ENCODE measurements around the gene ALK. TPM values are rescaled to one million over a fixed set of nuclear protein-coding genes. Genes with fewer than 3 reads are reported as not detected.
A peak's percentile ranks its signal among the peaks of the same experiment; 100 is the strongest.

ALK gene
- total RNA-seq, 6 donors from 2014 or later = 0.17 to 2.1 (median 0.35) TPM

GRCh38 chr2:29480426-29480825, 441.0 kb downstream of the ALK start:
- H3K27me3 ChIP-seq = no peaks in the 10 kb centered on the region
- no peaks in the 10 kb centered on the region for H3K9me3 ChIP-seq
- no peaks in the 10 kb centered on the region for H3K4me1 ChIP-seq
- H3K27ac ChIP-seq = no peak overlapping the region
- H3K36me3 ChIP-seq = no peaks in the 10 kb centered on the region
- 39 to 45% methylated on average over 4 of the region's 4 CpGs for WGBS, 2 donors
- ATAC-seq (ENCODE audit: low FRiP score in 2 of 2) (peak in 1 of 2 donors; percentile 49), DNase-seq (peak; percentile 30 to 42)
- no peak for TF ChIP-seq POLR2A (IDR thresholded peaks at IDR 0.05)
- TF ChIP-seq EP300 (IDR thresholded peaks at IDR 0.05) = no peak
- no peak for TF ChIP-seq POLR2AphosphoS5 (IDR thresholded peaks at IDR 0.05)
- no peak for TF ChIP-seq CTCF (IDR thresholded peaks at IDR 0.05)
- H3K4me3 ChIP-seq = no peak overlapping the region

GRCh38 chr2:29479401-29479800, 442.0 kb downstream of the ALK start:
- no peaks in the 10 kb centered on the region for H3K9me3 ChIP-seq

GRCh38 chr2:29478641-29479040, 442.7 kb downstream of the ALK start:
- no peaks in the 10 kb centered on the region for H3K36me3 ChIP-seq
- H3K27ac ChIP-seq = no peak overlapping the region
- 81 to 89% methylated on average over 4 of the region's 4 CpGs for WGBS, 2 donors
- DNase-seq (no peak), ATAC-seq (ENCODE audit: low FRiP score in 2 of 2) (no peak)
- TF ChIP-seq POLR2AphosphoS5 (IDR thresholded peaks at IDR 0.05) (no peak), CTCF (IDR thresholded peaks at IDR 0.05) (no peak), POLR2A (IDR thresholded peaks at IDR 0.05) (no peak)
- H3K4me3 ChIP-seq = no peak overlapping the region
- H3K9me3 ChIP-seq = no peaks in the 10 kb centered on the region
- no peaks in the 10 kb centered on the region for H3K4me1 ChIP-seq
- no peaks in the 10 kb centered on the region for H3K27me3 ChIP-seq

More at GRCh38 chr2:29479401-29479800, 442.0 kb downstream of the ALK start:
- Histone ChIP-seq H3K4me3 (no peak overlapping the region), H3K36me3 (no peaks in the 10 kb centered on the region), H3K27me3 (no peaks in the 10 kb centered on the region), H3K4me1 (no peaks in the 10 kb centered on the region), H3K27ac (no peak overlapping the region)
- 91 to 92% methylated on average over 2 of the region's 2 CpGs for WGBS, 2 donors
- DNase-seq (no peak), ATAC-seq (ENCODE audit: low FRiP score in 2 of 2) (no peak)
- no peak for TF ChIP-seq POLR2AphosphoS5 (IDR thresholded peaks at IDR 0.05)

GRCh38 chr2:29477186-29477585, 444.2 kb downstream of the ALK start:
- DNase-seq = no peak
- H3K4me1 ChIP-seq = no peaks in the 10 kb centered on the region
- no peaks in the 10 kb centered on the region for H3K27me3 ChIP-seq
- TF ChIP-seq EP300 (IDR thresholded peaks at IDR 0.05) = no peak
- TF ChIP-seq POLR2AphosphoS5 (IDR thresholded peaks at IDR 0.05) = no peak
- no peak for TF ChIP-seq CTCF (IDR thresholded peaks at IDR 0.05)
- no peak for TF ChIP-seq POLR2A (IDR thresholded peaks at IDR 0.05)
- no peak for ATAC-seq (ENCODE audit: low FRiP score in 2 of 2)
- H3K36me3 ChIP-seq = no peaks in the 10 kb centered on the region
- no peak overlapping the region for H3K4me3 ChIP-seq
- H3K9me3 ChIP-seq = no peaks in the 10 kb centered on the region
- H3K27ac ChIP-seq = no peak overlapping the region

GRCh38 chr2:29475499-29475898, 445.9 kb downstream of the ALK start:
- Histone ChIP-seq H3K4me1 (no peaks in the 10 kb centered on the region), H3K4me3 (no peak overlapping the region), H3K27me3 (no peaks in the 10 kb centered on the region), H3K9me3 (peaks cover 0 to 3% (median under 1%) of the 10 kb centered on the region in 4 donors), H3K36me3 (no peaks in the 10 kb centered on the region), H3K27ac (no peak overlapping the region)
- no peak for TF ChIP-seq EP300 (IDR thresholded peaks at IDR 0.05)
- TF ChIP-seq CTCF (IDR thresholded peaks at IDR 0.05) = no peak
- TF ChIP-seq POLR2A (IDR thresholded peaks at IDR 0.05) = no peak
- no peak for TF ChIP-seq POLR2AphosphoS5 (IDR thresholded peaks at IDR 0.05)
- ATAC-seq (ENCODE audit: low FRiP score in 2 of 2) (no peak), DNase-seq (peak in 1 of 2 donors; percentile 27)
- WGBS, 2 donors = 69 to 79% methylated on average over 6 to 9 of the region's 9 CpGs
